MM.1S (cell line): ENCODE measurements around the gene NBDY.
"Not testable (repeated sequence)": the region's sequence is repeated elsewhere in the genome, so short reads cannot be mapped to it uniquely, and the experiment has no call there.

ENCODE experiments used
- DNase-seq: peaks from one replicate; pipeline ENCODE4 v3.0.0-alpha.2; 2015
- H2AFZ ChIP-seq: fragments of 300-600 bp; sonication (generic); 2 replicates; pipeline ENCODE4 v1.6.0; 2016; ENCODE audit warnings: antibody characterized with exemption, low read length
- H3F3A ChIP-seq: fragments of 300-600 bp; sonication (generic); 2 replicates; pipeline ENCODE4 v1.6.1; 2016; ENCODE audit warnings: mild to moderate bottlenecking, antibody characterized with exemption, low read length, moderate library complexity, mixed read lengths; ENCODE audit not compliant: insufficient read depth
- H3K27ac ChIP-seq: fragments of 300-600 bp; sonication (generic); 2 replicates; pipeline ENCODE4 v1.5.1; 2016; ENCODE audit warnings: mild to moderate bottlenecking, low read length
- H3K27me3 ChIP-seq: fragments of 300-600 bp; sonication (generic); replicated peaks from 2 replicates; pipeline ENCODE4 v1.6.0; 2016; ENCODE audit warnings: low read length; ENCODE audit not compliant: insufficient read depth
- H3K36me3 ChIP-seq: fragments of 300-600 bp; sonication (generic); replicated peaks from 2 replicates; pipeline ENCODE4 v1.6.1; 2016; ENCODE audit warnings: mild to moderate bottlenecking, low read length, mixed read lengths; ENCODE audit not compliant: insufficient read depth
- H3K4me1 ChIP-seq: fragments of 300-600 bp; sonication (generic); 2 replicates; pipeline ENCODE4 v1.6.1; 2016; ENCODE audit warnings: low read length, mixed read lengths
- H3K4me2 ChIP-seq: fragments of 300-600 bp; sonication (generic); 2 replicates; pipeline ENCODE4 v1.6.0; 2016; ENCODE audit warnings: low read depth, low read length
- H3K4me3 ChIP-seq: fragments of 300-600 bp; sonication (generic); 2 replicates; pipeline ENCODE4 v1.5.1; 2016; ENCODE audit warnings: low read length, mixed read lengths
- H3K79me2 ChIP-seq: fragments of 300-600 bp; sonication (generic); 2 replicates; pipeline ENCODE4 v1.6.1; 2016; ENCODE audit warnings: mixed run types, low read length, mixed read lengths
- H3K9ac ChIP-seq: fragments of 300-600 bp; sonication (generic); 2 replicates; pipeline ENCODE4 v1.6.1; 2016; ENCODE audit warnings: low read length, mixed read lengths
- H3K9me2 ChIP-seq: fragments of 300-600 bp; sonication (generic); replicated peaks from 2 replicates; pipeline ENCODE4 v1.6.1; 2016; ENCODE audit warnings: mild to moderate bottlenecking, low read length, mixed read lengths; ENCODE audit not compliant: insufficient read depth
- H3K9me3 ChIP-seq: fragments of 300-600 bp; sonication (generic); replicated peaks from 2 replicates; pipeline ENCODE4 v1.6.1; 2016; ENCODE audit warnings: mild to moderate bottlenecking, low read length, mixed read lengths; ENCODE audit not compliant: insufficient read depth
- H4K20me1 ChIP-seq: fragments of 300-600 bp; sonication (generic); 2 replicates; pipeline ENCODE4 v1.6.1; 2016; ENCODE audit warnings: mild to moderate bottlenecking, low read length, moderate library complexity, mixed read lengths; ENCODE audit not compliant: insufficient read depth

The NBDY gene

DNA sequence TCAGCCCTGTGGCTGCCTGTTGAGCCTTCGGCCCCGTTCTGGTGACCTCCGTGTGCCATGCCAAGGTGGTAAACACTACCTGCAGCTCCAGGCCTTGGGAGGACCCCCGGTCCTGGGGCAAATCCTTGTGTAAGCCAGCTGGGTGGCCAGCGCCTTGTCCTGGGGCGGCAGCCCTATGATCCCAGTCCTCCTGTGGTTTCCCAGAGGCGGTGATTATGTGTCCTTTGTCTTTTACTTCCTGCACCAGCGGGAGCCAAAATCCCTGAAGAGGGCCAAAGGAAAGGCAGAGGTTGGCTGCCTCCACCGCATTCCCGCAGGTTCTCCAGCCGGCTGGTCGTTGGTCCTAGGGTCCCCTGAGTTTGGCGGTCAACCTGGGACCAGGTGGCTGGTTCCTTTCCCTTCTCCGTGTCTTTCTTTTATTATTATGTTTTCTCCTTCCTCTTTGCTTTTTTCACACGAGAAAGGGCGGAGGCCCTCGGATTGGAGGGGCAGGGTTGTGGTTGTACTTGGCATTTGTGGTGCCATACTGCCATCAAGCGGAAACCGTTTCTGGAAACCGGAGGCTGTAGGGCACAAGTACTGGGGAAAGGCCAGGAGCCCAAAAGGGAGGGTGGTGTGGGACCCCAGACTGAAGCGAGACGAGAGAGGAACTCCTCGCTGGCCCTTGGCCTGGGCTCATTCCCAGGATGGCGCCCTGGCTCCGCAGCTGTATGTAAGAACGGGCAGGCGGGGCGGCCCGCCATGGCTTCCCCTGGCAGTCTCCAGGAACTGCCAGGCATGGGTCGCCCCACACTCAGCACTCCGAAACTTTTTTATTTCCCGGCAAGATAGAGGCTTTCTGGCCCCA lies 43.9 kb downstream of the NBDY start:
- not testable (repeated sequence) for H3K9ac ChIP-seq, H3K27me3 ChIP-seq, H3F3A ChIP-seq, H2AFZ ChIP-seq, DNase-seq, H3K4me3 ChIP-seq, H3K4me1 ChIP-seq, H3K9me2 ChIP-seq, H4K20me1 ChIP-seq, H3K36me3 ChIP-seq, H3K79me2 ChIP-seq, H3K27ac ChIP-seq, H3K9me3 ChIP-seq, H3K4me2 ChIP-seq

DNA sequence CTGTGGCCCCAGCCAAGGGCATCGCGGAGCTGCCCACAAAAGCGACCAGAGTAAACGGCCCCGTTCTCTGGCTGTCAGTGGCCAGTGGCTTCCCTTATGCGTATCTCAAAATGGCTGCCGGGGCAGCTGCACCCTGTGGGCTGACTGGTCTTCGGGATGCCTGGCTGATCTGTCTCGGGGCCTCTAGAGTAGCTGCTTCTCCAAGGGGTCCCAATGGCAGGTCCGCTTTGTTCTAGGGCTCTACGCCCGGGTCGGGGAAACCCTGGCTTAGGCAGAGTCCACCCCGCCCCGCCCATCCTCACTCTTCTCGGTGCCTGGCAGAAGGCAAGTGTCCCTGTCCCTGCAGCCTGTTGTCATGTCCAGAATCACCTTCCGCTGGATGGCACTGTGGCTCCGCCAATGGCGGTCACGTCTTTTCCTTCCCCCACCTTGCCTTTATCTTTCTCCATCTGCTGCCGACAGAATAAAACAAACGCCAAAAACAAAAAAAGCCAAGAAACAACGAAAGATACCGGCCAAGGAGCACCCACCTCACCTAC lies 44.5 kb downstream of the NBDY start:
- not testable (repeated sequence) for H3K9me3 ChIP-seq, H3F3A ChIP-seq

DNA sequence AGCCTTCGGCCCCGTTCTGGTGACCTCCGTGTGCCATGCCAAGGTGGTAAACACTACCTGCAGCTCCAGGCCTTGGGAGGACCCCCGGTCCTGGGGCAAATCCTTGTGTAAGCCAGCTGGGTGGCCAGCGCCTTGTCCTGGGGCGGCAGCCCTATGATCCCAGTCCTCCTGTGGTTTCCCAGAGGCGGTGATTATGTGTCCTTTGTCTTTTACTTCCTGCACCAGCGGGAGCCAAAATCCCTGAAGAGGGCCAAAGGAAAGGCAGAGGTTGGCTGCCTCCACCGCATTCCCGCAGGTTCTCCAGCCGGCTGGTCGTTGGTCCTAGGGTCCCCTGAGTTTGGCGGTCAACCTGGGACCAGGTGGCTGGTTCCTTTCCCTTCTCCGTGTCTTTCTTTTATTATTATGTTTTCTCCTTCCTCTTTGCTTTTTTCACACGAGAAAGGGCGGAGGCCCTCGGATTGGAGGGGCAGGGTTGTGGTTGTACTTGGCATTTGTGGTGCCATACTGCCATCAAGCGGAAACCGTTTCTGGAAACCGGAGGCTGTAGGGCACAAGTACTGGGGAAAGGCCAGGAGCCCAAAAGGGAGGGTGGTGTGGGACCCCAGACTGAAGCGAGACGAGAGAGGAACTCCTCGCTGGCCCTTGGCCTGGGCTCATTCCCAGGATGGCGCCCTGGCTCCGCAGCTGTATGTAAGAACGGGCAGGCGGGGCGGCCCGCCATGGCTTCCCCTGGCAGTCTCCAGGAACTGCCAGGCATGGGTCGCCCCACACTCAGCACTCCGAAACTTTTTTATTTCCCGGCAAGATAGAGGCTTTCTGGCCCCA lies 49.3 kb downstream of the NBDY start:
- H3F3A ChIP-seq, H3K27ac ChIP-seq, H3K4me3 ChIP-seq, H4K20me1 ChIP-seq, H3K79me2 ChIP-seq, H3K27me3 ChIP-seq, H3K9ac ChIP-seq, DNase-seq, H3K36me3 ChIP-seq, H3K9me3 ChIP-seq, H3K4me2 ChIP-seq, H2AFZ ChIP-seq, H3K9me2 ChIP-seq: not testable (repeated sequence)
- H3K4me1 ChIP-seq, result peaks cover 13% of the 10 kb centered on the region

More for the DNA sequence above, 44.5 kb downstream of the NBDY start:
- not testable (repeated sequence) for H3K4me1 ChIP-seq, H4K20me1 ChIP-seq, H3K4me2 ChIP-seq, H3K9me2 ChIP-seq, H3K27ac ChIP-seq, H3K9ac ChIP-seq, H3K36me3 ChIP-seq, H3K79me2 ChIP-seq, DNase-seq, H3K4me3 ChIP-seq, H3K27me3 ChIP-seq, H2AFZ ChIP-seq

DNA sequence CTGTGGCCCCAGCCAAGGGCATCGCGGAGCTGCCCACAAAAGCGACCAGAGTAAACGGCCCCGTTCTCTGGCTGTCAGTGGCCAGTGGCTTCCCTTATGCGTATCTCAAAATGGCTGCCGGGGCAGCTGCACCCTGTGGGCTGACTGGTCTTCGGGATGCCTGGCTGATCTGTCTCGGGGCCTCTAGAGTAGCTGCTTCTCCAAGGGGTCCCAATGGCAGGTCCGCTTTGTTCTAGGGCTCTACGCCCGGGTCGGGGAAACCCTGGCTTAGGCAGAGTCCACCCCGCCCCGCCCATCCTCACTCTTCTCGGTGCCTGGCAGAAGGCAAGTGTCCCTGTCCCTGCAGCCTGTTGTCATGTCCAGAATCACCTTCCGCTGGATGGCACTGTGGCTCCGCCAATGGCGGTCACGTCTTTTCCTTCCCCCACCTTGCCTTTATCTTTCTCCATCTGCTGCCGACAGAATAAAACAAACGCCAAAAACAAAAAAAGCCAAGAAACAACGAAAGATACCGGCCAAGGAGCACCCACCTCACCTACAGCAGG lies 50.0 kb downstream of the NBDY start:
- peaks cover 13% of the 10 kb centered on the region for H3K4me1 ChIP-seq
- not testable (repeated sequence) for H3K27ac ChIP-seq, H3K4me2 ChIP-seq, H3K79me2 ChIP-seq, H3K27me3 ChIP-seq, H2AFZ ChIP-seq, DNase-seq, H3K9me2 ChIP-seq, H3K4me3 ChIP-seq, H3K9me3 ChIP-seq, H3K9ac ChIP-seq, H3F3A ChIP-seq, H4K20me1 ChIP-seq, H3K36me3 ChIP-seq

DNA sequence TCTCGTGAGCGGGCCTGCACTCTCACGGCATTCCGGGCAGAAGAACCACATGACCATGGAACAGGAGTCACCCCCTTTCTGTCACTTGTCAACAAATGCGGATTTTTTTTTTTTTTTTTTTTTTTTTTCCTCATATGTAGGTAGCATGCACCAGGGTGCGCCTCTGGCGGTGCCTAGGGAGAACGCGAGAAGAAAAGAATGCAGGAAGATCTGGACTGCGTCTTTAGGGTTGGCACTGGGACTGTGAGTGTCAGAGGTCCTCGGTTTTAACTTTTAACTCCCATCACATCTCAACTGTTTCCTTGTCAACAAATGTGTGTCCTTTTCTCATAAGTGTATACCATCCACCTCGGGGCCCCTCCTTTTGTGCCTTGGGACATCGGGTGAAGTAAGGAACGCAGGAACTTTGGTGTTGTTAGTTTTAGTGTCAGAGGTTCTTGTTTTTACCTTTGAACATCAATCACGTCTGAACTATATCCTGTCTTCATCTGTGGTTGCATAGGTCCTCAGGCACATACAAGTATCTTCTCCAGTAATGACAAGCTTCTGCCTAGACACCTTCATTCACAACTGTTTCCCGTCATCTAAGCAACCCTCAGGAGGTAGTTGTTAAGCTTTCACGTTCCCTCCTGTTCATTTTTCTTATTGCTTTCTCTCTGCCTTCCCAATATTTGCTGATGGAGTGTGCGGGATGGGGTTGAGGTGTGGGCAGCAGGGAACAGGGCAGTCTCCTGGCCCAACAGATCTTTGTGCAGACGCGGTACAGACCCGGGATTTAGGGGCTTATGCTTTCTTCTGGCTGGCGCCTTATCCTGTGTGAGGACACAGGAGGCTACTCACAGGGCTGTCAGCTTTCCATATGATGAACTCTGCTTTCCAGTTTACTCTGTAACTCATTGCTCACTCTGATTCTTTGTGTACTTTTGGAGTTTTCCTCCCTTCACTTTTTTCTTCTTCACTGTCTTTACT lies 51.9 kb downstream of the NBDY start:
- H3K27ac ChIP-seq, result not testable (repeated sequence)

More for the DNA sequence above, 51.9 kb downstream of the NBDY start:
- not testable (repeated sequence) for H3K4me2 ChIP-seq, H3K9me2 ChIP-seq, H3F3A ChIP-seq, H3K79me2 ChIP-seq, H3K27me3 ChIP-seq, H3K9me3 ChIP-seq, H2AFZ ChIP-seq, H4K20me1 ChIP-seq, H3K36me3 ChIP-seq, H3K4me3 ChIP-seq, H3K9ac ChIP-seq, DNase-seq
- peaks cover 13% of the 10 kb centered on the region for H3K4me1 ChIP-seq
